HL-60/S4 (cell line): ENCODE measurements around the gene PRAF2.

ENCODE experiments used
- in situ Hi-C: fragments of 300-500 bp; cut with MboI; formaldehyde crosslinking; loops from 2 replicates; pipeline ENCODE4 v1.14.3; 2022; ENCODE audit warnings: low sequenced_read_pairs

The PRAF2 gene

DNA sequence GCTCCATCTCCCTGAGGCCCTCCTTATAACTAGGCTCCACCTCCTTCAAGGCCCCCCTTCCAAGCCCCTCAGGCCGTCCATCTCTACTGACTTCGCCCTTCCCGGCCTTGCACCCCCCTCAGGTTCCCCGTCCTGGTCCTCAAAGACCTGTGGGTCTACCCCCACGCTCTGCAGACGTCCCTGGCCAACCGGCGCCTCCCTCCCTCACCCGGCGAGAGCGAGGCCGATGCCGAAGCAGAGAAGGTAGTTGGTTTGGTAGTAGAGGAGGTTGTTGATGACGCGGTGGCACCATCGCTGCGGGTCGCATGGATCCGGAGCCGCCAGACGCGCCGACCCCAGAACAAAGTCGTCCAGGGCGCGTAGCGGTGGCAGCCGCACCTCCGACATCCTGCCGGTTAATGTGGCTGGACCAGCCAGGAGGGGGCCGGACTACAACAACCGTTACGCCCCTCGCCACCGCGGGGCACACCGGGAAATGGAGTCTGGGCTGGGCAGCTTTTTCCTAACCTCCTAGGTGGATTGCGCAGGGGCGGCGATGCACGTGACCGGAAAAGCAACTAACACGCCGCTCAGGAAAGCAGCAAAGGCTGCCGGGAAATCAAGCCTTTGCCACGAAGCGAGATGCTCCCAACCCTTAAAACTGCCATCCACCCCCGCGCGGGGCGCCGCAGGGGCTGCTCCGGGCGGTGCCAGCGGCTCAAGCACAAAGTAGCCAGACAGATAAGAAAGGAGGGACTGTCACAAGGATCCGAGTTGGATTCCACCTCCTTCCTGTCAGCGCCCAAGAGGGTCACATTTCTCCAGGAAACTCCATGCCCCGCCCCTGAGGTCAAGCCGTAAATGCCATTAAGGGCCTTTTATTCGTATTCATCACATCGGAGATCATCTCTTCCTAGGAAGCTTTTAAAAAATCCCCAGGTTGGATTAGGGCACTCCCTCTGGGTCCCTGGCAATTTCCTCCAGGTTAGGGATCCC is at the start of gene PRAF2:
Gene PRAF2, minus strand, starts transcription at position 402 of the 975 bp plus-strand sequence. Its CDS starts 15 bp downstream, at position 387.
- in situ Hi-C loops = no loop called here

- in situ Hi-C loops = no loop called here
These were observed 48.7 kb upstream of the PRAF2 start for GRCh38 chrX:49122499-49122898.

DNA sequence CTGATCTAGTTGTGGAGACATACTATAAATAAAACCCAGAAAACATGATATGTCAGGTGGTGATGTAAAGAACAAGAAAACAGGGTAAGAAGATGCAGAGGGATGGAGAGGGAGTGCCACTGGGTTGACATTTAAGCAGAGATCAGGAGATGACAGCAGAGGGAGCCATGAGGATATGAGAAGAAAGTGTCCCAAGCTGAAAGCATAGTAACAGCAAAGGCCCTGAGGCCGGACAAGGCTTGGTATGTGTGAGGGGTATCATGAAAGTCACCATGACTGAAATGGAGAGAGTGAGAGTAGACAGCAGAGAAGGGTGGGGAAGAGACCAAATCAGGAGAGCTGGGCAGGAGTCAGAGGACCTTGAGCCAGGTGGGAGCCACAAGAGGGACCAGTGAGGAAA is 46.3 kb upstream of the PRAF2 start:
- in situ Hi-C loops = no loop called here

DNA sequence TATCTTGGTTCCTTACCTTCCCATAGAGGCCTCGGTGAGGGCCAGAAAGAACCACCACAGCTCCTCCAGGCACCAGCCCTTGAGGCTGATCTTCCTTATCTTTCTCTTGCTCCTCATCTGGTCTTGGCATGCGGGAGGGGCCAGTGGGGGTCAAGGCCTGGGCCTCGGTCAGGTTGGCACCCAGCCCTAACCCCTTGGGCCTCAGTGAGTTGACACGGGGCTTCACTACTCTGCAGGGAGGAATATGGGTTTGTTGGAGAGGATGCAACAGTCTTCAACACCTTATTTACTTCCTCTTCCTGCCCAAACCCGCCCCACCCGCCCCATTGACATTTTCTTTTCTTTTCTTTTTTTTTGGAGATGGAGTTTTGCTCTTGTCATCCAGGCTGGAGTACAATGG is 43.8 kb upstream of the PRAF2 start:
- in situ Hi-C loops = no loop called here

GRCh38 chrX:49116716-49117115 is 42.9 kb upstream of the PRAF2 start:
- in situ Hi-C loops = no loop called here

DNA sequence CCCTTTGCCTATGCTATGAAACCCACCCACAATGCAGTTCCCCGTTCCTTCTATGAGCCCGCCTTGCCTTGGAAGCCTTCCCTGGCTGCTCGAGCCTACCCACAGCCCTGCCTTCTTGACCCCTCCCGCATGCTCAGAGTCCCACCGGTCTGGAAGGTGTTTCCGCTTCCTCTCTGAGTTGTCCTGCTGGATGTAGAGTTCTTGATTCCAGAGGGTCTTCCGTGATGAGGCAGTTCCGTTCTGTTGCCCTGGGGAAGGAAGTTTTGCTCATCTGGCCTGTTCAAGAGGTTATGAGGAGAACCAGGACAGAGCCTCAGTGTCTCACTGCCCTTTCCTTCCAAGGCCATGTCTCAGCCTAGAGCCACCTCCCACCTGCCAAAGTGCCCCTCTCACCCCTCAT is 42.3 kb upstream of the PRAF2 start:
- in situ Hi-C loops = no loop called here

DNA sequence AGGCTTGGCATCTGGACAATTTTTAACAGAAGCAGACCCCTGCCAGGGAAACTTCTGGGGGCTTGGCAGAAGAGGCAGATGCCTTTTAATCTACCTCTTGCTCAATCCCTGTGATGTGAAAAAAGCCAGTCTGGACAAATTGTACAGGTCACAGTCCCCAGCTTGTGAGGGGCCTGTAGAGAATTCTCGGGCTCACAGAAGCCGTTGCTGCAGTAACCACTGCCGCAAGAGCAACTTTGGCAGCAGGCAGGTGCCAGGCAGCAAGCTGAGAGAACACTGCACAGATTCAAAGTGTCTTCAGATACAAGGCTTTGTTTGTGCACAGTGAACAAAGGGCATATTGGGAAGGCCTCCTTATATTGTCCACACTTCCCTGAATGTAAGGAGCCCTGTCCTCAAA is 38.0 kb upstream of the PRAF2 start:
- in situ Hi-C loops = no loop called here

DNA sequence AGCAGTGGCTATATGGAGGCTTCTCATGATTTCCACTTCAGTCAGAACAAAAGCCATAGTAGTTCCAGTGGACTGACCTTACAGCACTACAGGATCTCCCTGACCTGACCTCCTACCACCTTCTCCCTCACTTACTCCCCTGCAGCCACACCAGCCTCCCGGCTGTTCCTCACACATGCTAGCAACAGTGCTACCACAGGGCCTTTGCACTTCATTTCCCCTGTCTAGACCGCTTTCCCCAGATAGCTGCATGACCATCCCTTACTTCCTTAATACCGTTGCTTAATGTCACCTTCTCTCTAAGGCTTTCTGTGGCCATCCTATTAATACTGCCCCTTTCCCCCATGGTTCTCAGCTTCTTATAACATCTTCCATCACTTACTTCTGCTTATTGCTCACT is 36.6 kb upstream of the PRAF2 start:
- in situ Hi-C loops = no loop called here

DNA sequence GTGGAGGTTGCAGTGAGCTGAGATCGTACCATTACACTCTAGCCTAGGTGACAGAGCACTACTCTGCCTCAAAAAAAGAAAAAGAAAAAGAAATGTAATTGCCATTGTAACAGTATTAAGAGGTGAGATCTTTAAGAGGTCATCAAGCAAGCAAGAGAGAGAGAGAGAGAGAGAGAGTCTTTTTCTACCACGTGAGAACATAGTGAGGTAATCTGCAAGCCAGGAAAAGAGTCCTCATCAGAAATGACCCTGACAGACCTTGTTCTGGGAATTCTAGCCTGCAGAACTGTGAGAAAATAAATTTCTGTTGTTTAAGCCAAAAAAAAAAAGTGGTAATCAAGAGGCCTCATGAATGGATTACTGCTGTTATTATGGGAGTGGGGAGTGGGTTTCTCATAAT is 34.8 kb upstream of the PRAF2 start:
- in situ Hi-C loops = no loop called here

DNA sequence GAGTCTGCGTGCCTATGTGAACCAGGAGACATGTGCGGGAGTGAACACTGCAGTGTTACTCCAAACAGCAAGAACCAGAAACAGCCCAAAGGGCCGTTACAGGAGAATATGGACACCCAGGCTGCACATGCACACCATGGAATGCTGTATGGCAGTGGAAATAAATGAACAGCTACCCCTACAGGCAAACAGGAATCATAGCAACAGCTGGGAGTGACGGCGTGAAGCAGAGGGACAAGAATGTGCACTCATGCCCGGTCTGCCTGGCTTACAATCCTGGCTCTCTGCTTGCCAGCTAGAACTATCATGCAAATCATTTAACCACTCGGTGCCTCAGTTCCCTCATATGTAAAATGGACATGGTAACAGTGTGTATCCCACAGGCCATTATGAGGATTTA is 33.1 kb upstream of the PRAF2 start:
- in situ Hi-C loops = no loop called here

- in situ Hi-C loops = no loop called here
These were observed 32.5 kb upstream of the PRAF2 start for GRCh38 chrX:49106296-49106695.

- in situ Hi-C loops = no loop called here
These were observed 29.8 kb upstream of the PRAF2 start for GRCh38 chrX:49103637-49104036.

DNA sequence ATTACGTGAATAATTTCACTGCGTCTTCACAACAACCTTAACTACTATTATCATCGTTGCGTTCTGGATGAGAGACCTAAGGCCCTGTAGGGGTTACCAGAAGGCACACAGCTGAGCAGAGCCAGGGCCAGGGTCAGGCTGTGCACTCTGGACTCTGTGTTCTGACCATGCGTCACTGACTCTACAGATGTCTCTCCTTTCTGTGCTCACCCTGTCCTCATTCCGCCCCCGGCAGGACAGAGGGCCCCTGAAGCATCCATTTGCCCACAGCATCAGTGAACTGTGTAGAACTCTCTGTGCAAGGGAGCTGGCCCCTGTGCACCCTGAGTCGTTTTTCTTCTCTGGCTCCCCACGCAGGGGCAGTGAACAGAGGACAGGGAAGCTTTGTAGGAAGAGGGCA is 28.4 kb upstream of the PRAF2 start:
- in situ Hi-C loops = no loop called here

DNA sequence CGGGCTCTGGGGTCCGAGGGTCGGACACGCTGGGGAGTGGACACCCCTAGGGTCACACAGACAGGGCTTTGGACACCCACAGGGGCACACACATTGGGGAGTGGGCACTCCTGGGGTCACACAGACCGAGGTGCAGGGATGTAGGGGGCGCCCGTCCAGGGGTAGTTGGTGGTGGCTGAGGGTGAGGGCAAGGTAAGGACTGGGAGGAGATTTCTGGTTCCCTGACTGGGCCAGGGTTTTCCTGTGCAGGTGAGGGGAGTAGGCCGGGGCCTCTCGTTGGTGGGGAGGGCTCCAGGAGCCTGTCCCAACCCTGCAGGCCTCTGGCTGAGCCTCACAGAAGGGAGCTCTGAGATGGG is 27.8 kb upstream of the PRAF2 start:
- in situ Hi-C loops = no loop called here

DNA sequence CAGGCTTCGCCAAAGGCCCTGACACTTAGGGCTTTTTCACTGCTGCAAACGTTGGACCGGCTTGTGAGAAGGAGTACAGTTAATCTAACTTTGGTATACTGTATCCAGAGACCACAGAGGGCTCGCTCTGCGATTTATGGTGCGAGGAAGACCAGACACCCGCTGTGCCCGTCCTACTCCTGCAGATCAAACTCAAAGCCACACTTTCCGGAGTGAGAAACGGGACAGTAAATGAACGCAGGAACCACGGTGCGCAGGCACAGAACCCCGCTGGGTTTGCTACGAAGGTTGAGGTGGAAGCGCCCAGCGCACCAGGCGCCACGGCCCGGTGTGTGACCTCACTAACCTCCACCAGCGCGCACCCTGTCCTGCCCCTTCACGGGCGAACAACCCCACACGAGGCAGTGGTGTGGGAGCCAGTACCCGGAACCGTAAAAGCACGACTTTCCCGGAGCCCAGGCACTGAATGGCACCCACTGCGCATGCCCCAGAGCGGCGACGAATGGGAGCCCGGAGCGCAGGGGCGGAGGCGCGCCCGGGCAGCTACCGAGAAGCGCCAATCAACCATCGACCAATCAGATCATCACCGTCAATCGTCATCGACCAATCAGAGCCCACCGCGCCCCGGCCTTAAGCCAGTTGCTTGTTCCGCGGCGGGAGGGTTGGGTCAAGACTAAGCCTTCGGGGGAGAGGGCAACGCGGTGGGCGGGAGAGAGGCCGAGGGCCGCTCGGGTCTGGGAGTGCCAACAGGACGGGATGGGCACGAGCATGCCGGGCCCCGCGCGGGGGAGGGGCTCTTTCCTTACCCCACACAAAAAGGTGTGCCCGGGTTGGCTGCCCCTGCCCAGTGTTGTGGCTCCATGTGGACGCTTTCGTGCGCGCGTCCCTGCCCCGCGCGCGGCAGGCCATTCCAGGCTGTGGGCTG is 27.2 kb upstream of the PRAF2 start:
- in situ Hi-C loops = no loop called here

DNA sequence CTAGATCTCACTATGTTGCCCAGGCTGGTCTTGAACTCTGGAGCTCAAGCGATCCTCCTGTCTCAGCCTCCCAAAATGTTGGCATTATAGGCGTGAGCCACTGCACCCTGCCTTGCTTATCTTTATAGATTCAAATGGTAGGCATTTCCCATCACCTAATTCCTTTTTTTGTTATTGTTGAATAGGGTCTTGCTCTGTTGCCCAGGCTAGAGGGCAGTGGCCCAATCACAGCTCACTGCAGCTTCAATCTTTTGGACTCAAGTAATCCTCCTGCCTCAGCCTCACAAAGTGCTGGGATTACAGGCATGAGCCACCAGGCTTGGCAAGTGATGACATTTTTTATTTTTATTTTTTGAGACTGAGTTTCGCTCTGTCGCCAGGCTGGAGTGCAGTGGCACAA is 22.6 kb upstream of the PRAF2 start:
- in situ Hi-C loops = no loop called here

GRCh38 chrX:49089553-49089952 is 15.8 kb upstream of the PRAF2 start:
- in situ Hi-C loops = no loop called here

DNA sequence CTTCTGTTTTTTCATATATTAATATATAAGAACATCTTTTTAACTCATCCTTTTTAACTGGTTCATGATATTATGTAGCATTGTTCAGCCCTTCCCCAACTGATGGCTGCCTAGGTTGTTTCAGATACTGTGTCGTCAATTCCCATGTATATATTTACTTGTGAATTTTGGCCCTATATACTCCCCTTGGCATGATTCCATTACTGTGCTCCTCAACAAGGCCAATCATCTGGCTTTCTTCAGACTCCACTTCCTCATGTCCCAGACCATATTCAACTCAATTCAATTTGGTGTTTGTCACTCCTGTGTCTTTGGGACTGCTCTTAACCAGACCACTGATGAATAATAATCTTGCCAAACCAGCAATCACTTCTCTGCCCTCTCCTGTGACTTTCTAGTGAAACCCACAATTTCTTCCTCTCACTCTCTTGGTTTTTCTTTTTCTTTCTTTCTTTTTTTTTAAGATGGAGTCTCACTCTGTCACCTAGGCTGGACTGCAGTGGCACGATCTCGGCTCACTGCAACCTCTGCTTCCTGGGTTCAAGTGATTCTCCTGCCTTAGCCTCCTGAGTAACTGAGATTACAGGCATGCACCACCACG is 8.6 kb upstream of the PRAF2 start:
- in situ Hi-C loops = no loop called here

DNA sequence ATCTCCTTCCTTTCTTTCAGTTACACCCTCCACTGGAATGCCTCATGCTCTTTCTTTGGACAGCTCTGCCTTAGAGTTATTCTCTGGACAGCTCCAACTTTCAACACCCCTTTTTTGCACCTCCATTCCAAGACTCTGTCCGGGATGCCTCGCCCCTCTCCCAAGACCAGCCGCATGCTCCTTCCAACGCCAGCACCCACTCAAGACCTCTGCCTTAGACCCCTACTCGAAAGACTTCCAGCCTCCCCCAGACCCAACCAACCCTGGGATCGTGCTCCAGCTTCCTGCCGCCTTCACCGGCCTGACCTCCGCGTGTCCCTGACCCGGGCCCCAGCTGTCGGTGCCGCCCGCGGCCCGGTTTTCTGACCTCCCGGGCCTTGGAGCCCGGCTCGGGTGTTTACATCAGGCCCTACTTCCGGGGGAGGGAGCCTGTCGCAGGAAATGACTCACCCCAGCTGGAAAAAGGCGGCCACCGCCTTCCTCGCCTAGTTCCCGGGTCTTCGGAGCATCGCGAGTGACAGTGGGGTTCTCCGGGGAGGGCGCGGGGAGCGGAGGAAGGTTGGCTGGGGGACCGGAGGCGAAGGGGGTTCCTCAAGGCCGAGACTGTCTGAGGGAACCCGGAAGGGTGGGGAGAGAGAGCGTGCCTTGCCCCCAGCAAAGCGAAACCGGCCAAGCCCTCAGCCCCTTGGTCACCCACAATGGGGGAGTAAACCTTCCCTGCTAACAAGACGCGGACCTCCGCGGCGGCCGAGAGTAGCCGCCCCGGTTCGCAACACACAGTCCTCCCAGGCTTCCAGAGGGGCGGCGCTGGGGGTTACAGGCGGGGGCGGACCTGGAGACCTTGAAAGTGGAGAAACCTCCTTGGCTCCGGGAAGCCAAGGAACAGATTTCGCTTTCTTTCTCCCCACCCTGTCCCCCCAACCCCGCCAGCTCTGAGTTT is 6.0 kb upstream of the PRAF2 start, which contains the start of gene WDR45:
Gene WDR45, minus strand, starts transcription at position 399 of the 940 bp plus-strand sequence. CDS start 1,792 bp downstream, outside the sequence.
- in situ Hi-C loops = no loop called here

GRCh38 chrX:49077941-49078340 is 4.1 kb upstream of the PRAF2 start:
- in situ Hi-C loops = no loop called here
